Stomach (tissue), 9 donors: ENCODE results near the gene SLC29A3. TPM values are rescaled to one million over a fixed set of nuclear protein-coding genes. Genes with fewer than 3 reads are reported as not detected.

Source experiments
- DNase-seq, 2 donors: peaks; one replicate each; pipeline versions ENCODE4 v3.0.0 to v3.0.0-alpha.2; 2013 to 2019
- H3K27ac ChIP-seq, 5 donors: fragments of 200-600 bp in 4 of 5; sonication (generic) in 4 of 5; one replicate each; pipeline ENCODE4 v1.5.1; 2013 to 2019; ENCODE audit warnings: mild to moderate bottlenecking in 1 of 5, moderate library complexity in 1 of 5
- H3K27me3 ChIP-seq, 3 donors: fragments of 200-600 bp; sonication (generic); one replicate each; pipeline ENCODE4 v1.5.1; 2017 to 2019; ENCODE audit warnings: mixed run types in 1 of 3
- H3K36me3 ChIP-seq, 4 donors: fragments of 200-600 bp; sonication (generic); 1 replicate in 3 of 4; 2 replicates in 1 of 4; pipeline ENCODE4 v1.5.1; 2016 to 2019
- H3K4me1 ChIP-seq, 4 donors: fragments of 200-600 bp; sonication (generic); one replicate each; pipeline ENCODE4 v1.5.1; 2016 to 2019
- H3K4me3 ChIP-seq, 4 donors: fragments of 200-600 bp; sonication (generic) in 3 of 4; one replicate each; pipeline ENCODE4 v1.5.1; 2016 to 2019; ENCODE audit warnings: mild to moderate bottlenecking in 1 of 4
- H3K9me3 ChIP-seq, 4 donors: fragments of 200-600 bp; sonication (generic); one replicate each; pipeline ENCODE4 v1.5.1; 2016 to 2019
- EP300 ChIP-seq: sonication (generic); formaldehyde crosslinking; IDR thresholded peaks from one replicate; pipeline ENCODE4 v1.6.1; 2017; ENCODE audit warnings: antibody characterized with exemption
- POLR2A ChIP-seq, 4 donors: fragments of 450-650 bp; IDR thresholded peaks; one replicate each; pipeline ENCODE4 v1.6.1; 2016; ENCODE audit warnings: antibody characterized with exemption in 4 of 4, control low read depth in 2 of 4, mild to moderate bottlenecking in 1 of 4, moderate library complexity in 1 of 4
- POLR2AphosphoS5 ChIP-seq, 3 donors: sonication (generic); formaldehyde crosslinking; IDR thresholded peaks; one replicate each; pipeline ENCODE4 v1.6.1; 2016; ENCODE audit warnings: antibody characterized with exemption in 3 of 3
- WGBS, 5 donors: extraction: QIAGEN DNeasy Blood & Tissue Kit in 3 of 5; methylation state at CpG; one replicate each; pipeline versions ENCODE4 v1.1.5 to v1.1.7; 2013 to 2018; 5-methylcytosine and 5-hydroxymethylcytosine counted together
- intact Hi-C: fragments of 100-400 bp; cut with DNase I; formaldehyde crosslinking; loops from one replicate; pipeline ENCODE4 v1.15.1; 2023; ENCODE audit warnings: low total_unique reads
- polyA plus RNA-seq, 3 donors: library from polyadenylated mRNA; stranded (reverse); fragments of 200-250 nt; gene quantifications; one replicate each; pipeline ENCODE4 v1.2.3, GENCODE V29; 2013
- total RNA-seq, 5 donors: library from RNA; depleted of rRNA; stranded (reverse); fragments of >200 nt; gene quantifications; one replicate each; pipeline versions ENCODE4 v1.1.0 to v1.2.3, GENCODE V29; 2014 to 2016
- TF ChIP-seq, protein P1 (sequence below), 7 experiments: fragments of 450-650 bp in 4 of 7; fragments of 200-600 bp in 3 of 7; sonication (generic) in 3 of 7; IDR thresholded peaks; one replicate each; pipeline ENCODE4 v1.5.1; 2016 to 2019; ENCODE audit warnings: antibody characterized with exemption in 7 of 7, control low read depth in 2 of 7, mild to moderate bottlenecking in 1 of 7
- donor health status: healthy with polysubstance abuse.
- donor health status: Bipolar disorder and iron deficiency.
- donor health status: healthy.

Gene SLC29A3
- total and polyA plus RNA-seq, 8 donors, result 2.8 to 23.7 (median 4.2) TPM; not detected in 2

DNA sequence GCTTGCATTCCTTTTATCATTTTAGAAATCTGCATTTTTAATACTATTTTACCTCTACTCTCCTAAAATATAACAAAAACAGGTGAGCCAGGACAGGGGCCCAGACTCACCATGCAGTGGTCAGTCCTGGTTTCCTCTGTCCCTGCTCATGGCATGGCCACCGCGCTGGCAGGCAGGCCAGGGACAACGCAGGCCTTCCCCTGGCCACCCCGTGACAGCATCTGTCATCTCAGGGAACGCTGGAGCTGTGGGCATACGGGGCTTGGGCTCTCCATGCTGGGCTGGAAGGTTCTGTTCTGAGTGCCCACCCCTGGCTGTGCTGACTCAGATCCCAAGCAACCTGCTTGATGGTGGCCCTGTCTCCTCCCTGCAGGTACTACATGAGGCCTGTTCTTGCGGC lies 42.5 kb downstream of the SLC29A3 start:
- Histone ChIP-seq H3K27ac (no peak overlapping the region), H3K9me3 (no peaks in the 10 kb centered on the region), H3K36me3 (peaks cover 15 to 71% (median 65%) of the 10 kb centered on the region in 4 donors), H3K4me3 (no peak overlapping the region), H3K4me1 (no peaks in the 10 kb centered on the region), H3K27me3 (no peaks in the 10 kb centered on the region)
- intact Hi-C loops, result no loop called here
- DNase-seq, result no peak
- no peak for TF ChIP-seq POLR2AphosphoS5 (IDR thresholded peaks at IDR 0.05)
- TF ChIP-seq EP300, result no peak
- no peak for TF ChIP-seq POLR2A (IDR thresholded peaks at IDR 0.05)
- TF ChIP-seq, protein P1, sequence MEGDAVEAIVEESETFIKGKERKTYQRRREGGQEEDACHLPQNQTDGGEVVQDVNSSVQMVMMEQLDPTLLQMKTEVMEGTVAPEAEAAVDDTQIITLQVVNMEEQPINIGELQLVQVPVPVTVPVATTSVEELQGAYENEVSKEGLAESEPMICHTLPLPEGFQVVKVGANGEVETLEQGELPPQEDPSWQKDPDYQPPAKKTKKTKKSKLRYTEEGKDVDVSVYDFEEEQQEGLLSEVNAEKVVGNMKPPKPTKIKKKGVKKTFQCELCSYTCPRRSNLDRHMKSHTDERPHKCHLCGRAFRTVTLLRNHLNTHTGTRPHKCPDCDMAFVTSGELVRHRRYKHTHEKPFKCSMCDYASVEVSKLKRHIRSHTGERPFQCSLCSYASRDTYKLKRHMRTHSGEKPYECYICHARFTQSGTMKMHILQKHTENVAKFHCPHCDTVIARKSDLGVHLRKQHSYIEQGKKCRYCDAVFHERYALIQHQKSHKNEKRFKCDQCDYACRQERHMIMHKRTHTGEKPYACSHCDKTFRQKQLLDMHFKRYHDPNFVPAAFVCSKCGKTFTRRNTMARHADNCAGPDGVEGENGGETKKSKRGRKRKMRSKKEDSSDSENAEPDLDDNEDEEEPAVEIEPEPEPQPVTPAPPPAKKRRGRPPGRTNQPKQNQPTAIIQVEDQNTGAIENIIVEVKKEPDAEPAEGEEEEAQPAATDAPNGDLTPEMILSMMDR (IDR thresholded peaks at IDR 0.05), result no peak
- 96 to 97% (median 96%) methylated on average over 7 of the region's 7 CpGs for WGBS, 5 donors

DNA sequence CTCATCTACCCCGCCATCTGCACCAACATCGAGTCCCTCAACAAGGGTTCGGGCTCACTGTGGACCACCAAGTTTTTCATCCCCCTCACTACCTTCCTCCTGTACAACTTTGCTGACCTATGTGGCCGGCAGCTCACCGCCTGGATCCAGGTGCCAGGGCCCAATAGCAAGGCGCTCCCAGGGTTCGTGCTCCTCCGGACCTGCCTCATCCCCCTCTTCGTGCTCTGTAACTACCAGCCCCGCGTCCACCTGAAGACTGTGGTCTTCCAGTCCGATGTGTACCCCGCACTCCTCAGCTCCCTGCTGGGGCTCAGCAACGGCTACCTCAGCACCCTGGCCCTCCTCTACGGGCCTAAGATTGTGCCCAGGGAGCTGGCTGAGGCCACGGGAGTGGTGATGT lies 43.1 kb downstream of the SLC29A3 start:
- Histone ChIP-seq H3K4me3 (no peak overlapping the region), H3K9me3 (no peaks in the 10 kb centered on the region), H3K36me3 (peaks cover 9 to 66% (median 60%) of the 10 kb centered on the region in 4 donors), H3K27ac (no peak overlapping the region), H3K4me1 (no peaks in the 10 kb centered on the region), H3K27me3 (no peaks in the 10 kb centered on the region)
- WGBS, 5 donors, result 94 to 96% (median 94%) methylated on average over 16 of the region's 16 CpGs
- intact Hi-C loops, result no loop called here
- no peak for DNase-seq
- no peak for TF ChIP-seq POLR2A (IDR thresholded peaks at IDR 0.05)

DNA sequence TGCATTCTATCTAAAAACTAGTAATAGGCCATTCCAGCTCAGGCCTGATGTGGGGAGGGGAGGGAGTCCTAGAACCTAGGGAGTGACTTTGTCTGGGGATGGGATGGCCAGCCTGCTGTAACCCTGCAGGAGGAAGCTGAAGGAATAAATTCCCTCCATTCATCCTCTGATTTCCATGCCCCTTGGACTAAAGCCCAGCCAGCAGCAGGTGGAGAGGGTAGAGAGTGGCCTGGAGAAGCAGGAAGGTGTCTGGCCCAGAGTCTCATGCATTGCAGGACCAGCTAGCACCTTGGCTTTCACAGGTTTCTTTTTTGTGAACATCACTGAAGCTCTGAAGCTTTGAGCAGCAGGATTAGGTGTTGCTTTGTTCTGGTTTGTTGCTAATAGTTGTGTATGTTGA lies 44.9 kb downstream of the SLC29A3 start:
- no peak for DNase-seq
- Histone ChIP-seq H3K27me3 (no peaks in the 10 kb centered on the region), H3K36me3 (peaks cover 5 to 48% (median 42%) of the 10 kb centered on the region in 4 donors), H3K4me1 (no peaks in the 10 kb centered on the region), H3K9me3 (no peaks in the 10 kb centered on the region), H3K27ac (no peak overlapping the region), H3K4me3 (no peak overlapping the region)
- intact Hi-C loops, result no loop called here
- TF ChIP-seq, protein P1 (IDR thresholded peaks at IDR 0.05), result no peak
- TF ChIP-seq POLR2A (IDR thresholded peaks at IDR 0.05) (no peak), EP300 (no peak), POLR2AphosphoS5 (IDR thresholded peaks at IDR 0.05) (no peak)

DNA sequence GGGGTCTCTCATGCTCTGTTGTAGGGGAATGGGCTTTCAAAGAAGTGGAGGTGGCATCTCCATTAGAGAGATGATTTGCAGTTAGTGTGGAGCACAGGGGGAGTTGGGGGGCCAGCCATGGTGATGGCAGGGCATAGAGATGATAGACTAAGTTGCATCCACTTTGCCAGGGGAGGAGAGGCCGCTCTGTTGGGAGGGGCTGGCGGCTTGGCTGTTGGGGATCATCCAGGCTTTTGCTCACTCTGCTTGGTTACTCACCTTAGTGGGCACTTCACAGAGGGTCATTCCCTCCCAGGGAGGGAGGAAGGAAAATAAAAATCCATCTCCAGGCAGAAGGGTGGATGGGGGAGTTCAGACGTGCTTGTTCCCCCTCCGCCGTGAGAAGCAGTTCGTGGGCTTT lies 46.3 kb downstream of the SLC29A3 start:
- Histone ChIP-seq H3K36me3 (peaks cover 5 to 37% (median 32%) of the 10 kb centered on the region in 4 donors), H3K27me3 (no peaks in the 10 kb centered on the region), H3K27ac (no peak overlapping the region), H3K4me1 (no peaks in the 10 kb centered on the region), H3K4me3 (no peak overlapping the region), H3K9me3 (no peaks in the 10 kb centered on the region)
- TF ChIP-seq EP300 (no peak), POLR2A (IDR thresholded peaks at IDR 0.05) (no peak), POLR2AphosphoS5 (IDR thresholded peaks at IDR 0.05) (no peak)
- TF ChIP-seq, protein P1 (IDR thresholded peaks at IDR 0.05), result no peak
- intact Hi-C loops, result no loop called here
- WGBS, 5 donors, result 95 to 97% (median 96%) methylated on average over 6 of the region's 6 CpGs
- no peak for DNase-seq

DNA sequence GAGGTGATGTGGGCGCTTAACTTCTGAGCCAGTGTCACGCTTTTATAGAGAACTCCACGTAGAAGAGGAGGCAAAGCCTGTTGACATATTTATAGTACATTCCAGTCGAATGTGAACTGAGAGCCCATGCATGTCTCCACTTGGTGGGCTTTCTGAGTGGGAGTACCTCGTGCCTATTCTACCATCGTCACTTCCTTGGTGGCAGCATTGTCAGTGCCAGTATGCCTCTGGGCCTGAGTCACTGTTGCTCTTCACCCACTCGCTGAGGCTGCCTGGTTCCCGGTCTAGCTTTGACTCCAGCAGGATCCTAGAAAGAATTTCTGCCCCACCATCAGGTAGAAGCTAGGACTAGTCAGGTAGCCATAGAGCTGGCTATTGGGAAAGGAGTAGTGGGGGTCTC lies 47.6 kb downstream of the SLC29A3 start:
- H3K36me3 ChIP-seq, result peaks cover 5 to 30% (median 27%) of the 10 kb centered on the region in 4 donors
- H3K27ac ChIP-seq, result no peak overlapping the region
- no peak overlapping the region for H3K4me3 ChIP-seq
- H3K9me3 ChIP-seq, result no peaks in the 10 kb centered on the region
- DNase-seq, result no peak
- TF ChIP-seq, protein P1 (IDR thresholded peaks at IDR 0.05), result no peak
- TF ChIP-seq POLR2A (IDR thresholded peaks at IDR 0.05), result no peak
- no peak for TF ChIP-seq POLR2AphosphoS5 (IDR thresholded peaks at IDR 0.05)
- no peak for TF ChIP-seq EP300
- H3K4me1 ChIP-seq, result peaks cover 0 to 6% (median 0%) of the 10 kb centered on the region in 4 donors
- H3K27me3 ChIP-seq, result no peaks in the 10 kb centered on the region
- 82 to 92% (median 89%) methylated on average over 8 of the region's 8 CpGs for WGBS, 5 donors
- intact Hi-C loops, result no loop called here
